Neuron (in vitro differentiated cells): ENCODE data around the gene TNFSF11.

Source experiments
- H2AFZ ChIP-seq: one replicate; pipeline ENCODE4 v1.6.1; 2013; ENCODE audit warnings: low read depth, mild to moderate bottlenecking, inconsistent platforms, low read length, moderate library complexity
- H3K27me3 ChIP-seq: one replicate; pipeline ENCODE4 v1.6.1; 2013; ENCODE audit warnings: low read length; ENCODE audit not compliant: insufficient read depth
- H3K36me3 ChIP-seq: one replicate; pipeline ENCODE4 v1.6.1; 2013; ENCODE audit warnings: low read length; ENCODE audit not compliant: insufficient read depth
- H3K4me1 ChIP-seq: one replicate; pipeline ENCODE4 v1.6.1; 2013; ENCODE audit warnings: low read length; ENCODE audit not compliant: insufficient read depth
- H3K4me3 ChIP-seq: 2 replicates; pipeline ENCODE4 v1.5.1; 2013; ENCODE audit warnings: mild to moderate bottlenecking, low read length, moderate library complexity
- H3K9me3 ChIP-seq: one replicate; pipeline ENCODE4 v1.6.1; 2013; ENCODE audit warnings: low read length

The TNFSF11 gene

GRCh38 chr13:42607546-42607945, 33.6 kb downstream of the TNFSF11 start:
- H3K9me3 ChIP-seq: no peaks in the 10 kb centered on the region
- no peaks in the 10 kb centered on the region for H3K27me3 ChIP-seq
- no peaks in the 10 kb centered on the region for H3K4me1 ChIP-seq
- no peak overlapping the region for H2AFZ ChIP-seq
- H3K4me3 ChIP-seq: no peak overlapping the region
- no peaks in the 10 kb centered on the region for H3K36me3 ChIP-seq

GRCh38 chr13:42610649-42611048, 36.7 kb downstream of the TNFSF11 start:
- Histone ChIP-seq H3K36me3 (no peaks in the 10 kb centered on the region), H3K4me1 (no peaks in the 10 kb centered on the region), H3K9me3 (no peaks in the 10 kb centered on the region), H3K4me3 (no peak overlapping the region), H2AFZ (no peak overlapping the region), H3K27me3 (no peaks in the 10 kb centered on the region)

GRCh38 chr13:42611086-42611779, 37.3 kb downstream of the TNFSF11 start:
- Histone ChIP-seq H3K4me1 (no peaks in the 10 kb centered on the region), H3K4me3 (no peak overlapping the region), H2AFZ (no peak overlapping the region), H3K36me3 (no peaks in the 10 kb centered on the region), H3K27me3 (no peaks in the 10 kb centered on the region), H3K9me3 (no peaks in the 10 kb centered on the region)

GRCh38 chr13:42612021-42612765, 38.2 kb downstream of the TNFSF11 start:
- no peaks in the 10 kb centered on the region for H3K27me3 ChIP-seq
- H3K36me3 ChIP-seq: no peaks in the 10 kb centered on the region
- H3K9me3 ChIP-seq: no peaks in the 10 kb centered on the region
- no peak overlapping the region for H2AFZ ChIP-seq
- no peak overlapping the region for H3K4me3 ChIP-seq
- H3K4me1 ChIP-seq: no peaks in the 10 kb centered on the region

- Histone ChIP-seq H3K27me3 (no peaks in the 10 kb centered on the region), H3K36me3 (no peaks in the 10 kb centered on the region), H2AFZ (no peak overlapping the region), H3K9me3 (no peaks in the 10 kb centered on the region), H3K4me1 (no peaks in the 10 kb centered on the region), H3K4me3 (no peak overlapping the region)
These were observed 40.6 kb downstream of the TNFSF11 start for GRCh38 chr13:42614436-42615035.

GRCh38 chr13:42615691-42616090, 41.7 kb downstream of the TNFSF11 start:
- Histone ChIP-seq H2AFZ (no peak overlapping the region), H3K4me1 (no peaks in the 10 kb centered on the region), H3K4me3 (no peak overlapping the region), H3K9me3 (no peaks in the 10 kb centered on the region), H3K36me3 (no peaks in the 10 kb centered on the region), H3K27me3 (no peaks in the 10 kb centered on the region)

GRCh38 chr13:42617221-42617620, 43.3 kb downstream of the TNFSF11 start:
- H3K27me3 ChIP-seq: no peaks in the 10 kb centered on the region
- H2AFZ ChIP-seq: no peak overlapping the region
- H3K36me3 ChIP-seq: no peaks in the 10 kb centered on the region
- no peak overlapping the region for H3K4me3 ChIP-seq
- H3K4me1 ChIP-seq: no peaks in the 10 kb centered on the region
- H3K9me3 ChIP-seq: no peaks in the 10 kb centered on the region

GRCh38 chr13:42623916-42624315, 50.0 kb downstream of the TNFSF11 start:
- no peaks in the 10 kb centered on the region for H3K9me3 ChIP-seq
- no peaks in the 10 kb centered on the region for H3K4me1 ChIP-seq
- H3K4me3 ChIP-seq: no peak overlapping the region
- no peak overlapping the region for H2AFZ ChIP-seq
- H3K27me3 ChIP-seq: no peaks in the 10 kb centered on the region
- H3K36me3 ChIP-seq: no peaks in the 10 kb centered on the region

GRCh38 chr13:42625611-42626010, 51.7 kb downstream of the TNFSF11 start:
- Histone ChIP-seq H3K4me3 (no peak overlapping the region), H2AFZ (no peak overlapping the region), H3K36me3 (no peaks in the 10 kb centered on the region), H3K9me3 (no peaks in the 10 kb centered on the region), H3K4me1 (no peaks in the 10 kb centered on the region), H3K27me3 (no peaks in the 10 kb centered on the region)

GRCh38 chr13:42626176-42626860, 52.4 kb downstream of the TNFSF11 start:
- no peaks in the 10 kb centered on the region for H3K9me3 ChIP-seq
- H3K27me3 ChIP-seq: no peaks in the 10 kb centered on the region
- no peak overlapping the region for H2AFZ ChIP-seq
- H3K36me3 ChIP-seq: no peaks in the 10 kb centered on the region
- no peak overlapping the region for H3K4me3 ChIP-seq
- H3K4me1 ChIP-seq: no peaks in the 10 kb centered on the region

GRCh38 chr13:42628666-42629065, 54.7 kb downstream of the TNFSF11 start:
- H3K4me3 ChIP-seq: no peak overlapping the region
- H3K4me1 ChIP-seq: no peaks in the 10 kb centered on the region
- no peaks in the 10 kb centered on the region for H3K36me3 ChIP-seq
- H3K27me3 ChIP-seq: no peaks in the 10 kb centered on the region
- H2AFZ ChIP-seq: no peak overlapping the region
- H3K9me3 ChIP-seq: no peaks in the 10 kb centered on the region

GRCh38 chr13:42631181-42631580, 57.2 kb downstream of the TNFSF11 start:
- Histone ChIP-seq H3K36me3 (no peaks in the 10 kb centered on the region), H3K4me1 (no peaks in the 10 kb centered on the region), H2AFZ (no peak overlapping the region), H3K9me3 (no peaks in the 10 kb centered on the region), H3K4me3 (no peak overlapping the region), H3K27me3 (no peaks in the 10 kb centered on the region)

- no peak overlapping the region for H3K4me3 ChIP-seq
- H3K36me3 ChIP-seq: no peaks in the 10 kb centered on the region
- H3K4me1 ChIP-seq: no peaks in the 10 kb centered on the region
- H3K9me3 ChIP-seq: no peaks in the 10 kb centered on the region
- no peak overlapping the region for H2AFZ ChIP-seq
- no peaks in the 10 kb centered on the region for H3K27me3 ChIP-seq
These were observed 59.5 kb downstream of the TNFSF11 start for GRCh38 chr13:42633495-42633894.
